HG03039 (cell line): ENCODE results near the gene SOX5.
"Not testable (repeated sequence)": the region's sequence is repeated elsewhere in the genome, so short reads cannot be mapped to it uniquely, and the experiment has no call there.

Experiments used
- ATAC-seq: cut with Tn5 transposase; IDR thresholded peaks from one replicate; pipeline ENCODE4 v1.9.1; 2021; ENCODE audit warnings: mild to moderate bottlenecking, moderate library complexity; ENCODE audit not compliant: unreplicated experiment

The SOX5 gene

GRCh38 chr12:23760495-23760894, 189.0 kb downstream of the SOX5 start:
- no peak for ATAC-seq

- no peak for ATAC-seq
These were observed 190.9 kb downstream of the SOX5 start for GRCh38 chr12:23758608-23759007.

- no peak for ATAC-seq
These were observed 191.9 kb downstream of the SOX5 start for GRCh38 chr12:23757541-23757962.

- no peak for ATAC-seq
These were observed 193.1 kb downstream of the SOX5 start for GRCh38 chr12:23756416-23756815.

- no peak for ATAC-seq
These were observed 195.7 kb downstream of the SOX5 start for GRCh38 chr12:23753628-23754365.

- no peak for ATAC-seq
These were observed 197.2 kb downstream of the SOX5 start for GRCh38 chr12:23752245-23752644.

- ATAC-seq: no peak
These were observed 197.8 kb downstream of the SOX5 start for GRCh38 chr12:23751641-23752040.

GRCh38 chr12:23750923-23751322, 198.5 kb downstream of the SOX5 start:
- no peak for ATAC-seq

GRCh38 chr12:23744696-23745095, 204.8 kb downstream of the SOX5 start:
- ATAC-seq: no peak

GRCh38 chr12:23742574-23742973, 206.9 kb downstream of the SOX5 start:
- ATAC-seq: no peak

GRCh38 chr12:23731493-23731892, 218.0 kb downstream of the SOX5 start:
- ATAC-seq: no peak

GRCh38 chr12:23731035-23731434, 218.4 kb downstream of the SOX5 start:
- no peak for ATAC-seq

GRCh38 chr12:23729359-23729758, 220.1 kb downstream of the SOX5 start:
- no peak for ATAC-seq

- ATAC-seq: no peak
These were observed 222.8 kb downstream of the SOX5 start for GRCh38 chr12:23726646-23727045.

GRCh38 chr12:23722655-23723054, 226.8 kb downstream of the SOX5 start:
- no peak for ATAC-seq

- no peak for ATAC-seq
These were observed 228.2 kb downstream of the SOX5 start for GRCh38 chr12:23721268-23721667.

GRCh38 chr12:23719493-23719892, 230.0 kb downstream of the SOX5 start:
- ATAC-seq: no peak

GRCh38 chr12:23710361-23710760, 239.1 kb downstream of the SOX5 start:
- ATAC-seq: not testable (repeated sequence)

- no peak for ATAC-seq
These were observed 241.2 kb downstream of the SOX5 start for GRCh38 chr12:23708185-23708837.

- no peak for ATAC-seq
These were observed 242.2 kb downstream of the SOX5 start for GRCh38 chr12:23707270-23707669.

- no peak for ATAC-seq
These were observed 244.2 kb downstream of the SOX5 start for GRCh38 chr12:23704992-23705943.
